Measurements from ENCODE around the gene LRRC8C. TPM values are rescaled to one million over a fixed set of nuclear protein-coding genes. Genes with fewer than 3 reads are reported as not detected.

Gene LRRC8C
- total RNA-seq, 1 experiment from 2014 or later: 8.4 TPM

GRCh38 chr1:89734442-89734841, 101.5 kb downstream of the LRRC8C start (continued):
- TF ChIP-seq, protein P1, sequence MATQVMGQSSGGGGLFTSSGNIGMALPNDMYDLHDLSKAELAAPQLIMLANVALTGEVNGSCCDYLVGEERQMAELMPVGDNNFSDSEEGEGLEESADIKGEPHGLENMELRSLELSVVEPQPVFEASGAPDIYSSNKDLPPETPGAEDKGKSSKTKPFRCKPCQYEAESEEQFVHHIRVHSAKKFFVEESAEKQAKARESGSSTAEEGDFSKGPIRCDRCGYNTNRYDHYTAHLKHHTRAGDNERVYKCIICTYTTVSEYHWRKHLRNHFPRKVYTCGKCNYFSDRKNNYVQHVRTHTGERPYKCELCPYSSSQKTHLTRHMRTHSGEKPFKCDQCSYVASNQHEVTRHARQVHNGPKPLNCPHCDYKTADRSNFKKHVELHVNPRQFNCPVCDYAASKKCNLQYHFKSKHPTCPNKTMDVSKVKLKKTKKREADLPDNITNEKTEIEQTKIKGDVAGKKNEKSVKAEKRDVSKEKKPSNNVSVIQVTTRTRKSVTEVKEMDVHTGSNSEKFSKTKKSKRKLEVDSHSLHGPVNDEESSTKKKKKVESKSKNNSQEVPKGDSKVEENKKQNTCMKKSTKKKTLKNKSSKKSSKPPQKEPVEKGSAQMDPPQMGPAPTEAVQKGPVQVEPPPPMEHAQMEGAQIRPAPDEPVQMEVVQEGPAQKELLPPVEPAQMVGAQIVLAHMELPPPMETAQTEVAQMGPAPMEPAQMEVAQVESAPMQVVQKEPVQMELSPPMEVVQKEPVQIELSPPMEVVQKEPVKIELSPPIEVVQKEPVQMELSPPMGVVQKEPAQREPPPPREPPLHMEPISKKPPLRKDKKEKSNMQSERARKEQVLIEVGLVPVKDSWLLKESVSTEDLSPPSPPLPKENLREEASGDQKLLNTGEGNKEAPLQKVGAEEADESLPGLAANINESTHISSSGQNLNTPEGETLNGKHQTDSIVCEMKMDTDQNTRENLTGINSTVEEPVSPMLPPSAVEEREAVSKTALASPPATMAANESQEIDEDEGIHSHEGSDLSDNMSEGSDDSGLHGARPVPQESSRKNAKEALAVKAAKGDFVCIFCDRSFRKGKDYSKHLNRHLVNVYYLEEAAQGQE (IDR thresholded peaks at IDR 0.05; ENCODE audit: low read depth): no peak
- TF ChIP-seq EZH2 (IDR thresholded peaks at IDR 0.05): no peak

DNA sequence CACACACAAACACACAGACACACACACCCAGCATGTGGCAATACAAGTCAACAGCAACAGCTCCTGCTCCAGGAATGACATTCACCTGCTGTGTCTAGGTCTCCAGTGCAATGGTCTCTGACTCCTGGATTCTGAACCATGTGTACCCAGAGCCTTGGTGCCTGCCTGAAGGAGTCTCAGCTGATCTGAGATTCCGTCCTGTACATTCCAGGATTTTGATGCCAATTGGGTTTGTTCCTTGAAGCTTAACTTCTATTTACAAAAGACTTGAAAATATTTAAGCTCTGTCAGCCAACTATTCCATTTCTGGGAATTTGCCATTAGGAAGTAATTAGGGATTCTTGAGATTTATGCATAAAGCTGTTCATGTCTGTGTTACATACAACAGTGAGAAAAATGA, 102.6 kb downstream of the LRRC8C start:
- Histone ChIP-seq H3K9me3 (ENCODE audit: control insufficient read depth in 1 of 2, insufficient read depth in 1 of 2, low read depth in 1 of 2, low read length in 2 of 2) (no peaks in the 10 kb centered on the region), H3K9ac (ENCODE audit: low read length) (no peak overlapping the region), H3K9me2 (ENCODE audit: insufficient read depth) (no peaks in the 10 kb centered on the region), H3K79me2 (ENCODE audit: insufficient read depth, low read length) (no peaks in the 10 kb centered on the region), H3K27me3 (ENCODE audit: insufficient read depth, low read length) (no peaks in the 10 kb centered on the region), H2AFZ (ENCODE audit: low read depth, low read length, poor library complexity, severe bottlenecking) (no peak overlapping the region), H3K4me1 (ENCODE audit: control insufficient read depth in 1 of 2, insufficient read depth in 2 of 2, low read length in 2 of 2) (no peaks in the 10 kb centered on the region), H3K36me3 (ENCODE audit: control insufficient read depth in 1 of 2, insufficient read depth in 2 of 2, low read length in 2 of 2) (no peaks in the 10 kb centered on the region), H3K4me3 (replicated peaks in 1 of 2; ENCODE audit: low read depth in 1 of 2, low read length in 2 of 2) (no peak overlapping the region), H4K20me1 (ENCODE audit: insufficient read depth) (no peaks in the 10 kb centered on the region), H3K27ac (ENCODE audit: low read depth, low read length) (no peak overlapping the region), H3K4me2 (ENCODE audit: low read length) (no peak overlapping the region)
- no peak for ATAC-seq
- ChIA-PET POLR2A (no interaction called here), CTCF (no interaction called here), RAD21 (ENCODE audit: low non-redundant PET in 1 of 2, low total read pairs in 2 of 2, uncharacterized antibody in 2 of 2, unreplicated experiment in 2 of 2) (no interaction called here)
- TF ChIP-seq EGR1 (IDR thresholded peaks at IDR 0.05; ENCODE audit: low read depth): no peak
- no peak for TF ChIP-seq RAD21 (IDR thresholded peaks at IDR 0.05; ENCODE audit: low read depth)
- no peak for TF ChIP-seq SRF (IDR thresholded peaks at IDR 0.05; ENCODE audit: low read depth)
- TF ChIP-seq YY1 (IDR thresholded peaks at IDR 0.05; ENCODE audit: extremely low read depth, insufficient replicate concordance, low read depth, low read length): no peak
- no TSS peak for BruUV-seq (replicated peaks)
- no peak for DNase-seq (ENCODE audit: low read depth, low spot score)
- intact Hi-C loops (cut with micrococcal nuclease): no loop called here

All from HCT116 (cell line).